HepG2 (cell line): ENCODE data around the gene AFAP1L2. TPM values are rescaled to one million over a fixed set of nuclear protein-coding genes. Genes with fewer than 3 reads are reported as not detected.

Experiments
- ATAC-seq: fragments of 200-7000 bp; cut with Tn5 transposase; 3 replicates; pipeline ENCODE4 v1.9.1; 2020; ENCODE audit warnings: mild to moderate bottlenecking, moderate library complexity
- BruUV-seq: library from RNA; stranded (reverse); fragments of 400-500 nt; replicated peaks from 2 replicates; lab custom pipeline; 2021; lab: Mats Ljungman, UMichigan
- CTCF ChIA-PET: fragments of 300-600 bp; formaldehyde crosslinking; extraction: SDS; loops from one replicate; lab custom pipeline; 2021; ENCODE audit warnings: low total read pairs, inconsistent platforms, low intra/inter-chr PET ratio; lab: Yijun Ruan, JAX
- POLR2A ChIA-PET: fragments of 350-600 bp; sonication (Branson Sonifier 250); formaldehyde crosslinking; loops from one replicate; lab custom pipeline; 2020; ENCODE audit warnings: antibody characterized with exemption, inconsistent platforms; lab: Yijun Ruan, JAX
- DNase-seq: peaks from one replicate; pipeline ENCODE4 v3.0.0-alpha.2; 2015; ENCODE audit warnings: low spot score
- FAIRE-seq: peaks from 3 replicates; lab custom pipeline; 2011; peaks lifted over from hg19 to GRCh38; lab: Jason Lieb, UNC
- H2AFZ ChIP-seq: one replicate; pipeline ENCODE4 v1.6.1; 2011; ENCODE audit warnings: low read length, inconsistent platforms
- H3K27ac ChIP-seq: fragments of 300-600 bp; 3 replicates; pipeline ENCODE4 v1.8.0; 2011; ENCODE audit warnings: mixed run types, mild to moderate bottlenecking, mixed read lengths, low read length, inconsistent platforms; ENCODE audit not compliant: insufficient read depth; ENCODE audit errors: extremely low read length
- H3K27me3 ChIP-seq, 2 experiments: fragments of 200-600 bp in 1 of 2; 2 replicates in 1 of 2; 3 replicates in 1 of 2; pipeline versions ENCODE4 v1.6.0 to v1.8.0; 2011; ENCODE audit warnings: low read length in 2 of 2, mild to moderate bottlenecking in 2 of 2, moderate library complexity in 2 of 2, inconsistent platforms in 1 of 2; ENCODE audit not compliant: insufficient read depth in 2 of 2, control insufficient read depth in 1 of 2
- H3K36me3 ChIP-seq, 2 experiments: fragments of 200-600 bp in 1 of 2; replicated peaks in 1 of 2; 2 replicates in 1 of 2; 3 replicates in 1 of 2; pipeline versions ENCODE4 v1.5.1 to v1.8.0; 2011; ENCODE audit warnings: low read length in 2 of 2, inconsistent platforms in 1 of 2; ENCODE audit not compliant: insufficient read depth in 2 of 2, control insufficient read depth in 1 of 2
- H3K4me1 ChIP-seq: 2 replicates; pipeline ENCODE4 v1.5.1; 2012; ENCODE audit warnings: low read length, inconsistent platforms; ENCODE audit not compliant: insufficient read depth
- H3K4me2 ChIP-seq: 2 replicates; pipeline ENCODE4 v1.6.0; 2011; ENCODE audit warnings: low read depth, low read length, inconsistent platforms
- H3K4me3 ChIP-seq, 3 experiments: fragments of 200-600 bp in 1 of 3; sonication (generic), shearing (Covaris generic) in 1 of 3; replicated peaks in 1 of 3; 2 replicates each; pipeline ENCODE4 v1.5.1; 2011 to 2016; ENCODE audit warnings: low read length in 3 of 3, inconsistent platforms in 2 of 3, low read depth in 2 of 3, mild to moderate bottlenecking in 2 of 3, control low read depth in 1 of 3, mixed read lengths in 1 of 3; ENCODE audit not compliant: insufficient read depth in 1 of 3
- H3K79me2 ChIP-seq: one replicate; pipeline ENCODE4 v1.6.1; 2011; ENCODE audit warnings: low read length, inconsistent platforms; ENCODE audit not compliant: insufficient read depth
- H3K9ac ChIP-seq: 2 replicates; pipeline ENCODE4 v1.6.0; 2011; ENCODE audit warnings: mild to moderate bottlenecking, low read depth, low read length, inconsistent platforms; ENCODE audit not compliant: insufficient read depth
- H3K9me3 ChIP-seq: 2 replicates; pipeline ENCODE4 v1.5.1; 2012; ENCODE audit warnings: mild to moderate bottlenecking, low read length
- H4K20me1 ChIP-seq: 2 replicates; pipeline ENCODE4 v1.6.0; 2011; ENCODE audit warnings: inconsistent platforms, mild to moderate bottlenecking, low read length, moderate library complexity; ENCODE audit not compliant: insufficient read depth
- ATF7 ChIP-seq, 2 experiments: fragments of 450-650 bp in 1 of 2; sonication (generic) in 1 of 2; formaldehyde crosslinking in 1 of 2; IDR thresholded peaks; 2 replicates each; pipeline versions ENCODE4 v1.4.0 to v1.6.1; 2016 to 2020; ENCODE audit warnings: antibody characterized with exemption in 1 of 2, mild to moderate bottlenecking in 1 of 2, missing genetic modification reagents in 1 of 2
- HCFC1 ChIP-seq: fragments of 150-350 bp; IDR thresholded peaks from 2 replicates; pipeline ENCODE4 v1.6.1; 2014; ENCODE audit warnings: low read depth, low read length
- HOXA7 ChIP-seq: sonication (generic); formaldehyde crosslinking; IDR thresholded peaks from 2 replicates; pipeline ENCODE4 v1.8.1; 2022; ENCODE audit warnings: mild to moderate bottlenecking, missing genetic modification reagents, moderate library complexity
- NKX3-1 ChIP-seq: sonication (generic); formaldehyde crosslinking; IDR thresholded peaks from 2 replicates; pipeline ENCODE4 v1.5.0; 2020; ENCODE audit warnings: missing genetic modification reagents
- RXRA ChIP-seq: sonication (generic); formaldehyde crosslinking; IDR thresholded peaks from 2 replicates; pipeline ENCODE4 v1.5.1; 2020; ENCODE audit warnings: missing genetic modification reagents
- TOPORS ChIP-seq: sonication (generic); formaldehyde crosslinking; IDR thresholded peaks from 2 replicates; pipeline ENCODE4 v1.8.0; 2023; ENCODE audit warnings: mild to moderate bottlenecking, missing genetic modification reagents
- ZFP41 ChIP-seq: sonication (generic); formaldehyde crosslinking; IDR thresholded peaks from 2 replicates; pipeline ENCODE4 v1.4.0; 2020; ENCODE audit warnings: mild to moderate bottlenecking, missing genetic modification reagents, borderline replicate concordance
- ZNF333 ChIP-seq: sonication (generic); formaldehyde crosslinking; IDR thresholded peaks from 2 replicates; pipeline ENCODE4 v1.4.0; 2020; ENCODE audit warnings: mild to moderate bottlenecking, missing genetic modification reagents, borderline replicate concordance
- ZNF468 ChIP-seq: sonication (generic); formaldehyde crosslinking; IDR thresholded peaks from 2 replicates; pipeline ENCODE4 v1.8.0; 2022; ENCODE audit warnings: mild to moderate bottlenecking, moderate library complexity, missing genetic modification reagents
- ZNF737 ChIP-seq: sonication (generic); formaldehyde crosslinking; IDR thresholded peaks from 2 replicates; pipeline ENCODE4 v1.5.0; 2020; ENCODE audit warnings: missing genetic modification reagents, mild to moderate bottlenecking, borderline replicate concordance
- WGBS: methylation state at CpG from one replicate; pipeline ENCODE4 v1.1.6; 2017; ENCODE audit warnings: low lambda C conversion rate; 5-methylcytosine and 5-hydroxymethylcytosine counted together
- in situ Hi-C: cut with HindIII; loops from 2 replicates; pipeline ENCODE4 v1.10.0; 2017; ENCODE audit warnings: low pct_unique_long_range_greater_than_20kb; ENCODE audit not compliant: extremely low pct_ligation_motif_present
- intact Hi-C: fragments of 100-400 bp; cut with micrococcal nuclease; formaldehyde crosslinking; loops from one replicate; pipeline ENCODE4 v1.10.0; 2022; ENCODE audit not compliant: unreplicated experiment
- polyA plus RNA-seq, 8 experiments: library from polyadenylated mRNA; depleted of rRNA in 3 of 8; stranded (reverse) in 7 of 8; unstranded in 1 of 8; fragments of >200 nt; fragmentation: Illumina TruSeq in 4 of 8; extraction: Trizol in 4 of 8; gene quantifications; 2 replicates each; pipeline versions ENCODE4 v1.2.1 to v1.2.3, GENCODE V29; 2011 to 2016; ENCODE audit warnings: low read depth in 4 of 8, missing spikeins in 1 of 8, mixed read lengths in 1 of 8; ENCODE audit not compliant: insufficient read depth in 1 of 8
- total RNA-seq, 5 experiments: library from RNA; depleted of rRNA; stranded (reverse); fragments of >200 nt; fragmentation: Illumina TruSeq; extraction: Trizol; gene quantifications; 2 replicates each; pipeline ENCODE4 v1.2.3, GENCODE V29; 2016; ENCODE audit warnings: low read depth in 1 of 5

AFAP1L2 gene
- total and polyA plus RNA-seq, 2 of the 13 experiments (the other 11 are each of a cell fraction or from before 2014, with no cell fraction given), result not detected

DNA sequence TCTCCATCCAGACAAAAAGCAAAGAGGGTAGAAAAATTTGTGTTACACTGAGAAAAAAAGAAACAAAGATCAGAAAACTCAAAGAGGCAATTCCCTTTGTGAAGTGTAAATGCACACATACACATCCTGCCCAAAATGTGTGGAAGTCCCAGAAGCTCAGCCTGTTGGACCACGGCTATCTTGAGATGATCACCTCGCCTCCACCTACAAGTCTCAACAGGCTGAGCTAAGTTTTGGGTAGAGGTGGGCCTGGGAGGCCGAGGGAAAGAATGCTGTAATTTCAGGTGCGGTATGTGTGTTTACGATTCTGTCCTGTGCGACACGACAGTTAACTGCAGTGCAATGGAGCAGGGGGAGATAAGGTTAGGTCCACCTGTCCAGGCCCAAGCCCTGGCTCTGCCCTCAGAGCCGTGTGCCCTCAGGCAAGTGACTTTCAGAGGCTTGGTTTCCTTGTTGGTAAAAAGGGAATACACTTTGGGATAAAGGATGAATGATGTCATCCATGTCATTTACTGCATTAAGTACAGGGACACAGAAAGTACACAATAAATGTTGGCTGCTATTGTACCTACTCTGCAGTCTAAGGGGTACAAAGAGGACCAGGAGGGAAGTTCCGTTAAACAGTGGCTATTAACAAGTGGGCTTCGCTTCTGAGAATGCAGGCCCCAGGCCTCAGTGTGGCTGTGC lies 67.3 kb downstream of the AFAP1L2 start:
- Histone ChIP-seq H3K4me2 (no peak overlapping the region), H3K4me3 (no peak overlapping the region), H3K79me2 (no peaks in the 10 kb centered on the region), H3K4me1 (no peaks in the 10 kb centered on the region), H2AFZ (no peak overlapping the region), H3K27me3 (peaks cover 1 to 46% of the 10 kb centered on the region in 2 experiments; a peak in 4 of 5 replicates), H4K20me1 (no peaks in the 10 kb centered on the region), H3K9ac (no peak overlapping the region), H3K9me3 (no peaks in the 10 kb centered on the region), H3K27ac (no peak overlapping the region), H3K36me3 (no peaks in the 10 kb centered on the region)
- ATAC-seq (no peak), FAIRE-seq (no peak), DNase-seq (no peak)
- in situ Hi-C loops (no loop called here), intact Hi-C loops (no loop called here)
- POLR2A ChIA-PET, result no interaction called here
- no TSS peak for BruUV-seq
- WGBS, result 21% methylated on average over 8 of the region's 10 CpGs
- TF ChIP-seq ATF7 (IDR thresholded peaks at IDR 0.05) (peak; percentile 77), ATF7 (CRISPR knock-in tag; IDR thresholded peaks at IDR 0.05) (no peak), HCFC1 (no peak), HOXA7 (CRISPR knock-in tag) (no peak)
- CTCF ChIA-PET, result no interaction called here

DNA sequence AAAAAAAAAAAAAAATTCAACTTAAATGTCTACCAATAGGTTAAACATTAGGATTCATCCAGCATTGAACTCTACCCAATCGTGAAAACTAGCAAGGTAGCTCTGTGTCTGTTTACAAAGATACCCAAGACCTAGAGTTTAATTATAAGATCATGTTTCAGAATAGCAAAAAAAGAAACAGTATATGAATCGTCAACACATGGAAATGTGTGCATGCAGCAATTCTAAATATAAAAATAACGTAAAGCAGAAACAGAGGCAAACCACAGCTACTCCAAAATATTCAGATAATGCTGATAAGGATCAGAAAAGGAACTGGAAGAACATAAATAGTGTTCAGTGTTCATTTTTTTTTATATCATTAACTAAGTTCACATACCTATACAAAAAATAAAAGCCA lies 68.7 kb downstream of the AFAP1L2 start:
- no peak for DNase-seq
- FAIRE-seq, result no peak
- Histone ChIP-seq H3K9ac (no peak overlapping the region), H3K27me3 (peaks cover 1 to 44% of the 10 kb centered on the region in 2 experiments; a peak in 3 of 5 replicates), H2AFZ (no peak overlapping the region), H4K20me1 (no peaks in the 10 kb centered on the region), H3K36me3 (no peaks in the 10 kb centered on the region), H3K4me3 (no peak overlapping the region), H3K79me2 (no peaks in the 10 kb centered on the region), H3K9me3 (no peaks in the 10 kb centered on the region), H3K4me1 (no peaks in the 10 kb centered on the region), H3K4me2 (no peak overlapping the region), H3K27ac (no peak overlapping the region)
- CTCF ChIA-PET, result no interaction called here
- WGBS, result 17% methylated on average over 3 of the region's 3 CpGs
- POLR2A ChIA-PET, result no interaction called here
- no TSS peak for BruUV-seq
- intact Hi-C loops (no loop called here), in situ Hi-C loops (no loop called here)
- TF ChIP-seq ZNF333 (CRISPR knock-in tag) (no peak), RXRA (CRISPR knock-in tag) (no peak), NKX3-1 (CRISPR knock-in tag) (no peak), ZFP41 (CRISPR knock-in tag) (no peak), ZNF468 (CRISPR knock-in tag) (no peak), TOPORS (CRISPR knock-in tag) (no peak), ZNF737 (no peak)
- ATAC-seq, result no peak
